Activated CD4-positive, CD25-positive, alpha-beta regulatory T cell (primary cell): ENCODE data around the gene NOS1AP.

ENCODE experiments used
- DNase-seq, 4 experiments: peaks; one replicate each; lab custom pipeline; 2025; lab: John Stamatoyannopoulos, UW

The NOS1AP gene

GRCh38 chr1:162367772-162368171 lies 298.3 kb downstream of the NOS1AP start:
- DNase-seq, result no peak

- DNase-seq, result no peak
These were observed 299.0 kb downstream of the NOS1AP start for GRCh38 chr1:162368451-162368850.

- no peak for DNase-seq
These were observed 300.1 kb downstream of the NOS1AP start for GRCh38 chr1:162369571-162369970.

GRCh38 chr1:162370161-162370560 lies 300.7 kb downstream of the NOS1AP start:
- no peak for DNase-seq

GRCh38 chr1:162370721-162371120 lies 301.2 kb downstream of the NOS1AP start:
- DNase-seq, result no peak

- no peak for DNase-seq
These were observed 302.1 kb downstream of the NOS1AP start for GRCh38 chr1:162371611-162372010.

- DNase-seq, result no peak
These were observed 302.9 kb downstream of the NOS1AP start for GRCh38 chr1:162372159-162373071.

GRCh38 chr1:162373072-162373427 lies 303.6 kb downstream of the NOS1AP start:
- no peak for DNase-seq

GRCh38 chr1:162373541-162374260 lies 304.2 kb downstream of the NOS1AP start:
- no peak for DNase-seq

- DNase-seq, result no peak
These were observed 304.9 kb downstream of the NOS1AP start for GRCh38 chr1:162374406-162374805.

- DNase-seq, result no peak
These were observed 306.0 kb downstream of the NOS1AP start for GRCh38 chr1:162375463-162375862.

- DNase-seq, result no peak
These were observed 307.2 kb downstream of the NOS1AP start, which contains the start of gene SPATA46 for GRCh38 chr1:162376691-162377090. Gene SPATA46, minus strand, starts transcription at chr1:162376854. Its CDS starts 64 bp downstream, at chr1:162376790.

- DNase-seq, result no peak
These were observed 310.8 kb downstream of the NOS1AP start for GRCh38 chr1:162380061-162380846.

- no peak for DNase-seq
These were observed 311.9 kb downstream of the NOS1AP start, which contains the start of gene C1orf226 for GRCh38 chr1:162381383-162381782. Gene C1orf226, plus strand, starts transcription at chr1:162381728. Its CDS starts 174 bp downstream, at chr1:162381902.

- no peak for DNase-seq
These were observed 312.7 kb downstream of the NOS1AP start for GRCh38 chr1:162381941-162382750.

- DNase-seq, result no peak
These were observed 313.6 kb downstream of the NOS1AP start for GRCh38 chr1:162383091-162383490.

- DNase-seq, result no peak
These were observed 314.0 kb downstream of the NOS1AP start for GRCh38 chr1:162383516-162383915.

- no peak for DNase-seq
These were observed 314.6 kb downstream of the NOS1AP start for GRCh38 chr1:162384116-162384515.

GRCh38 chr1:162384601-162385279 lies 315.2 kb downstream of the NOS1AP start:
- DNase-seq, result no peak

GRCh38 chr1:162385280-162385623 lies 315.8 kb downstream of the NOS1AP start:
- DNase-seq, result no peak

GRCh38 chr1:162385702-162386101 lies 316.2 kb downstream of the NOS1AP start:
- DNase-seq, result no peak
